Gastroesophageal sphincter (tissue), 4 donors: ENCODE data around the gene IER5L. TPM values are rescaled to one million over a fixed set of nuclear protein-coding genes. Genes with fewer than 3 reads are reported as not detected.
A peak's percentile ranks its signal among the peaks of the same experiment; 100 is the strongest.

ENCODE experiments used
- ATAC-seq: fragments of 150-250 bp; one replicate; pipeline ENCODE4 v1.9.1; 2016; ENCODE audit warnings: mild to moderate bottlenecking, moderate library complexity
- H3K27ac ChIP-seq, 4 donors: fragments of 200-600 bp; sonication (generic) in 3 of 4; 1 replicate in 3 of 4; 2 replicates in 1 of 4; pipeline ENCODE4 v1.5.1; 2016 to 2019
- H3K27me3 ChIP-seq: fragments of 200-600 bp; sonication (generic); one replicate; pipeline ENCODE4 v1.5.1; 2019
- H3K36me3 ChIP-seq, 2 donors: fragments of 200-600 bp; sonication (generic); one replicate each; pipeline ENCODE4 v1.5.1; 2019; ENCODE audit warnings: control low read depth in 1 of 2
- H3K4me1 ChIP-seq, 3 donors: fragments of 200-600 bp; sonication (generic); 1 replicate in 2 of 3; 2 replicates in 1 of 3; pipeline ENCODE4 v1.5.1; 2016 to 2019; ENCODE audit warnings: control low read depth in 2 of 3
- H3K4me3 ChIP-seq, 2 donors: fragments of 200-600 bp; sonication (generic); one replicate each; pipeline ENCODE4 v1.5.1; 2019; ENCODE audit warnings: mild to moderate bottlenecking in 1 of 2, moderate library complexity in 1 of 2
- H3K9me3 ChIP-seq, 3 donors: fragments of 200-600 bp; sonication (generic); one replicate each; pipeline ENCODE4 v1.5.1; 2017 to 2019; ENCODE audit warnings: control low read depth in 2 of 3
- EP300 ChIP-seq: sonication (generic); formaldehyde crosslinking; IDR thresholded peaks from one replicate; pipeline ENCODE4 v1.6.1; 2017; ENCODE audit warnings: antibody characterized with exemption, mild to moderate bottlenecking
- POLR2A ChIP-seq, 2 donors: fragments of 450-650 bp; IDR thresholded peaks; one replicate each; pipeline ENCODE4 v1.6.1; 2017; ENCODE audit warnings: antibody characterized with exemption in 2 of 2, mild to moderate bottlenecking in 2 of 2, moderate library complexity in 1 of 2
- POLR2AphosphoS5 ChIP-seq: sonication (generic); formaldehyde crosslinking; IDR thresholded peaks from one replicate; pipeline ENCODE4 v1.6.1; 2017; ENCODE audit warnings: antibody characterized with exemption
- WGBS, 2 donors: methylation state at CpG; one replicate each; pipeline ENCODE4 v1.1.5; 2018; ENCODE audit warnings: low coverage in 1 of 2; 5-methylcytosine and 5-hydroxymethylcytosine counted together
- total RNA-seq, 4 donors: library from RNA; depleted of rRNA; stranded (reverse); fragments of >200 nt; gene quantifications; one replicate each; pipeline ENCODE4 v1.1.0, GENCODE V29; 2016
- TF ChIP-seq, protein P1 (sequence below), 4 experiments: fragments of 200-600 bp in 2 of 4; fragments of 450-650 bp in 2 of 4; sonication (generic) in 1 of 4; IDR thresholded peaks; one replicate each; pipeline ENCODE4 v1.5.1; 2017 to 2019; ENCODE audit warnings: antibody characterized with exemption in 4 of 4, mild to moderate bottlenecking in 2 of 4, moderate library complexity in 2 of 4

Gene IER5L
- total RNA-seq, 4 donors from 2014 or later, result 7.4 to 14.3 (median 10.4) TPM

GRCh38 chr9:129206905-129207304 lies 28.8 kb upstream of the IER5L start:
- Histone ChIP-seq H3K4me1 (peaks cover 0 to 11% (median 0%) of the 10 kb centered on the region in 3 donors), H3K9me3 (no peaks in the 10 kb centered on the region), H3K27ac (no peak overlapping the region), H3K27me3 (no peaks in the 10 kb centered on the region), H3K4me3 (no peak overlapping the region), H3K36me3 (no peaks in the 10 kb centered on the region)
- ATAC-seq, result no peak
- TF ChIP-seq POLR2AphosphoS5 (no peak), POLR2A (IDR thresholded peaks at IDR 0.05) (no peak), EP300 (no peak)
- TF ChIP-seq, protein P1, sequence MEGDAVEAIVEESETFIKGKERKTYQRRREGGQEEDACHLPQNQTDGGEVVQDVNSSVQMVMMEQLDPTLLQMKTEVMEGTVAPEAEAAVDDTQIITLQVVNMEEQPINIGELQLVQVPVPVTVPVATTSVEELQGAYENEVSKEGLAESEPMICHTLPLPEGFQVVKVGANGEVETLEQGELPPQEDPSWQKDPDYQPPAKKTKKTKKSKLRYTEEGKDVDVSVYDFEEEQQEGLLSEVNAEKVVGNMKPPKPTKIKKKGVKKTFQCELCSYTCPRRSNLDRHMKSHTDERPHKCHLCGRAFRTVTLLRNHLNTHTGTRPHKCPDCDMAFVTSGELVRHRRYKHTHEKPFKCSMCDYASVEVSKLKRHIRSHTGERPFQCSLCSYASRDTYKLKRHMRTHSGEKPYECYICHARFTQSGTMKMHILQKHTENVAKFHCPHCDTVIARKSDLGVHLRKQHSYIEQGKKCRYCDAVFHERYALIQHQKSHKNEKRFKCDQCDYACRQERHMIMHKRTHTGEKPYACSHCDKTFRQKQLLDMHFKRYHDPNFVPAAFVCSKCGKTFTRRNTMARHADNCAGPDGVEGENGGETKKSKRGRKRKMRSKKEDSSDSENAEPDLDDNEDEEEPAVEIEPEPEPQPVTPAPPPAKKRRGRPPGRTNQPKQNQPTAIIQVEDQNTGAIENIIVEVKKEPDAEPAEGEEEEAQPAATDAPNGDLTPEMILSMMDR (IDR thresholded peaks at IDR 0.05), result no peak
- 69 to 79% methylated on average over 7 of the region's 7 CpGs for WGBS, 2 donors

DNA sequence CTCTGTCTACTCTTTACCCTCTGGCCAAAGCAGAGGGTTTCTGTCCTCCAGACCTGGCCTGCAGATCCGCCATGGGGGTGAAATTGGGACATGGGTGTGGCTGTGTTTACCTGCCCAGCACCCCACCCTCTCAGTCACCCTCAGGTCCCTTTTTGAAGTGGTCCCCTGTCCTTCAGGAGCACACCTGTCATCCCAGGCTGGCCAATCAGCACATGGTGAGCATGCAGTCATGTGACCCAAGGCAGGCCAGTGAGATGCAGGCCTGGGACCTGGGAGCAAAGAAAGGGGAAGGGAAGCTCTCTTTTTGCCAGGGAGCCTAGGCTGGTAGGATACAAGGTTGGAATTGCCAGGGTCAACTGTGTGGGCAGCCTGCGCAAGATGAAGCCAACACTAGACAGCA lies 28.3 kb upstream of the IER5L start:
- Histone ChIP-seq H3K4me3 (no peak overlapping the region), H3K36me3 (no peaks in the 10 kb centered on the region), H3K27ac (no peak overlapping the region), H3K9me3 (no peaks in the 10 kb centered on the region), H3K27me3 (no peaks in the 10 kb centered on the region), H3K4me1 (peaks cover 0 to 11% (median 0%) of the 10 kb centered on the region in 3 donors)
- TF ChIP-seq POLR2A (IDR thresholded peaks at IDR 0.05), result no peak
- TF ChIP-seq EP300, result no peak
- TF ChIP-seq POLR2AphosphoS5, result no peak
- no peak for ATAC-seq
- WGBS, 2 donors, result 50 to 100% methylated on average over 1 to 2 of the region's 2 CpGs

GRCh38 chr9:129204840-129205239 lies 26.8 kb upstream of the IER5L start:
- WGBS, 2 donors, result 80 to 84% methylated on average over 1 to 3 of the region's 7 CpGs
- TF ChIP-seq EP300, result no peak

DNA sequence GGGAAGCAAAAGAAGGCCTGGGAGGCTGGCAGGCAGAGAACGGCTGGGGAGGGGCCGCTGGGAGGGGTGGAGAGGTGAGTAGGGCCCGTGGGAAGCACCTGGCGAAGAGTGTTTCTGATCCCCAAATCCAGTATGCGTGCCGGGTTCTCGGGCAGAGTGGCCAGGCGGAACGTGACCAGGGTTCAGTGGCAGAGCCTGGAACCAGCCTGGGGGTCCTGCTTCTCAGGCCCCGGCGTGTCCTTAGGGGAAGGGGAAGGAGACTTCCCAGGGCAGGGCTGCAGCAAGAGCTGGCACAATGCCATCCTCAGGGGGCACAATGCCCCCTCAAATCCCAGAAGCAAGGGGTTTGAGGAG lies 25.5 kb upstream of the IER5L start:
- no peak for TF ChIP-seq POLR2AphosphoS5
- TF ChIP-seq, protein P1 (IDR thresholded peaks at IDR 0.05), result no peak
- TF ChIP-seq EP300, result no peak
- no peak for TF ChIP-seq POLR2A (IDR thresholded peaks at IDR 0.05)
- Histone ChIP-seq H3K4me3 (peak overlapping the region; percentile 59 to 82), H3K9me3 (no peaks in the 10 kb centered on the region), H3K27ac (peak overlapping the region in 3 of 4 donors; percentile 95 to 97 (median 96)), H3K27me3 (no peaks in the 10 kb centered on the region), H3K36me3 (no peaks in the 10 kb centered on the region), H3K4me1 (peaks cover 0 to 17% (median 0%) of the 10 kb centered on the region in 3 donors)
- WGBS, 2 donors, result 25 to 80% methylated on average over 2 to 8 of the region's 11 CpGs
- ATAC-seq, result no peak

More at GRCh38 chr9:129204840-129205239, 26.8 kb upstream of the IER5L start:
- Histone ChIP-seq H3K4me3 (no peak overlapping the region), H3K4me1 (peaks cover 0 to 11% (median 0%) of the 10 kb centered on the region in 3 donors), H3K27me3 (no peaks in the 10 kb centered on the region), H3K36me3 (no peaks in the 10 kb centered on the region), H3K27ac (no peak overlapping the region), H3K9me3 (no peaks in the 10 kb centered on the region)
- ATAC-seq, result no peak

DNA sequence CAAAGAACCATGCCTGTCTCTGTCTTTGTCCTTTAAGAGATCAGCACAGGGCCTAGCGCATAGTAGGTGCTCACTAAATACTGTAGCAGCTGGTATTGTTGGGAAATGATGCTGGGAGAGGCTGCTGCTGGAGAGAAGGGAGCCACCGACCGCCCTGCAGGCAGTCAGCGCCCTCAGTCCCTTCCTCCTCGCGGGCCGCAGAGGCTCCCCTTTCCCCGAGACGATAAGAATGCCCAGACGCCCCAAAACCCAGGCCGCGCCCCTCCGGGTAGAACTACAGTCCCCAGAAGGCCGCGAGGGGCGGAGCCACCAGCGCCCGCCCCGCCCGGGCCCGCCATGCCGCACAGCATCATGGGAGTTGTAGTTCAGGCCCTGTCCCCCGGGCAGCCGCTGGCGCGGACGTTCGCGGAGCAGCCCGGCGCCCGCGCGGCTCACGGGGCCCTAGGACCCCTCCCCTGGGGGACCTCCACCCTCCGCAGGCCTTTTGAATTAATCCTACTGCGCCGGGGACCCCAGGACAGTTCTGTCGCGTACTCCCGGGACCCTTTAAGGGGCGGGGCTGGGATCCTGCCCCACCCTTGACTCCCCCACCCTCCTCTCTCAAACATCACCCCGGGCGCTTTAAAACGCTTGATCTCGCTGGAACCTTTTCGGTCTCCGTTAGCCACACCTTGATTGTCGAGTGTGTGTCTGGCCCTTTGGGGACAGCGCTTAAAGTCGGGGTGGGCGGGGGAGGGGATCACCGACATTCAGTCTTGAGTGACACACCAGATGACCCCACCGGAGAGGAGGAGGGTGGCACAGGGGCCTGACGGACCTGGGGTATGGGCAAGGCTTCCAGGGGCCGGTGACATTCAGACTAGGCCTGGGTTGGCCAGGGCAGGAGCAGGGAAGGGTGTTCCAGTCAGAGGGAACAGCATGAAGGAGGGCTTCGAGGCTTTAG lies 24.8 kb upstream of the IER5L start:
- peak overlapping the region; percentile 70 to 97 (median 96) for H3K27ac ChIP-seq
- no peaks in the 10 kb centered on the region for H3K9me3 ChIP-seq
- TF ChIP-seq, protein P1 (IDR thresholded peaks at IDR 0.05), result peak in 2 of 4 experiments; percentile 28
- TF ChIP-seq POLR2AphosphoS5 (peak; percentile 46), POLR2A (IDR thresholded peaks at IDR 0.05) (peak; percentile 47 to 63), EP300 (no peak)
- H3K27me3 ChIP-seq, result no peaks in the 10 kb centered on the region
- WGBS, 2 donors, result 0 to 12% methylated on average over 1 to 10 of the region's 57 CpGs
- peaks cover 0 to 24% (median 0%) of the 10 kb centered on the region in 3 donors for H3K4me1 ChIP-seq
- ATAC-seq, result peak; percentile 93
- H3K4me3 ChIP-seq, result peak overlapping the region; percentile 59 to 82
- no peaks in the 10 kb centered on the region for H3K36me3 ChIP-seq

- peaks cover 0 to 28% (median 0%) of the 10 kb centered on the region in 3 donors for H3K4me1 ChIP-seq
- no peak for TF ChIP-seq POLR2A (IDR thresholded peaks at IDR 0.05)
- no peak for TF ChIP-seq EP300
- TF ChIP-seq, protein P1 (IDR thresholded peaks at IDR 0.05), result no peak
- TF ChIP-seq POLR2AphosphoS5, result no peak
- H3K27me3 ChIP-seq, result no peaks in the 10 kb centered on the region
- no peaks in the 10 kb centered on the region for H3K9me3 ChIP-seq
- no peaks in the 10 kb centered on the region for H3K36me3 ChIP-seq
- ATAC-seq, result no peak
- WGBS, 2 donors, result 14 to 46% methylated on average over 1 to 2 of the region's 9 CpGs
- no peak overlapping the region for H3K27ac ChIP-seq
- no peak overlapping the region for H3K4me3 ChIP-seq
Observed at GRCh38 chr9:129201866-129202265, 23.8 kb upstream of the IER5L start.
